Stimulated activated CD8-positive, alpha-beta memory T cell treated with anti-CD3 and anti-CD28 coated beads, Interleukin-15, amount 100 ng/mL, for 4 hours (primary cell): ENCODE measurements around the gene STX5.
"Not testable (repeated sequence)": the region's sequence is repeated elsewhere in the genome, so short reads cannot be mapped to it uniquely, and the experiment has no call there.

Experiments used
- DNase-seq, 2 donors: peaks; one replicate each; pipeline ENCODE4 v3.0.0-alpha.2; 2020; ENCODE audit warnings: low read depth in 2 of 2

STX5 gene

DNA sequence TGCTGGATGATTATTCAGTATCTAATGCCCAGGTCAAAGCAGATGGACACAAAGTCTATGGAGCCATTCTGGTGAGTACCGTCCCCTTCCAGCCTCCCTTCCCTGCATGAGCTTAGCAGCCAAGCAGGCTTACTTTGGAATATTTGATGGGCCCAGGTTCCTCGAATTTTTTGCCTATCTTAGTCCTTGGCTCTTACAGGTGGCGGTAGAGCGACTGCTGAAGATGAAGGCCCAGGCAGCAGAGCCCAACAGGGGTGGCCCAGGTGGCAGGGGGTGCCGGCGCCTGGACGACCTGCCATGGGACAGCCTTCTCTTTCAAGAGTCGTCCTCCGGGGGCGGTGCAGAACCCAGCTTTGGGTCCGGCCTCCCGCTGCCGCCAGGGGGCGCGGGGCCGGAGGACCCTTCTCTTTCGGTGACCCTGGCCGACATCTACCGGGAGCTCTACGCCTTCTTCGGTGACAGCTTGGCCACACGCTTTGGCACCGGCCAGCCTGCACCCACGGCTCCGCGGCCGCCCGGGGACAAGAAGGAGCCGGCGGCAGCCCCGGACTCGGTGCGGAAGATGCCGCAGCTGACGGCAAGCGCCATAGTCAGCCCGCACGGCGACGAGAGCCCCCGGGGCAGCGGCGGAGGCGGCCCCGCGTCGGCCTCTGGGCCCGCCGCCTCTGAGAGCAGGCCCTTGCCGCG, 45.4 kb downstream of the STX5 start:
- peak; percentile 68 to 70 for DNase-seq

DNA sequence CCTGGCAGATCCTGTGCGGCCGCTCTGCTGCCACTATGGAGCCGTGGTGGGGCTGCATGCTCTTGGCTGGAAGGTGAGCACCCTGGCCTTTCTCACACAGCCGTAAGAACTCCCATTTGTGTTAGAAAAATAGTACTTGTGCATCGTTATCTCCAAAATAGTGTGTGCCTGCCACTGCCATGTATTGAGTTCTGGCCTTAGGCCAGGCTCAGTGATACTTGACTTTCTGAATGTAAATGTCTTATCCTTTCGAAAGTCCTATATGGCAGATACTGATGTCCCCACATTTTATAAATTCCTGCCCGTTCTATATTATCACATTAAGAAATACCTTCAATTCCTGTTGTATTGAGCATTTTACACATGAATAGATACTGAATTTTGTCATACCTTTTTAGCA, 49.1 kb downstream of the STX5 start:
- no peak for DNase-seq

GRCh38 chr11:62778441-62778840, 53.4 kb downstream of the STX5 start:
- no peak for DNase-seq

DNA sequence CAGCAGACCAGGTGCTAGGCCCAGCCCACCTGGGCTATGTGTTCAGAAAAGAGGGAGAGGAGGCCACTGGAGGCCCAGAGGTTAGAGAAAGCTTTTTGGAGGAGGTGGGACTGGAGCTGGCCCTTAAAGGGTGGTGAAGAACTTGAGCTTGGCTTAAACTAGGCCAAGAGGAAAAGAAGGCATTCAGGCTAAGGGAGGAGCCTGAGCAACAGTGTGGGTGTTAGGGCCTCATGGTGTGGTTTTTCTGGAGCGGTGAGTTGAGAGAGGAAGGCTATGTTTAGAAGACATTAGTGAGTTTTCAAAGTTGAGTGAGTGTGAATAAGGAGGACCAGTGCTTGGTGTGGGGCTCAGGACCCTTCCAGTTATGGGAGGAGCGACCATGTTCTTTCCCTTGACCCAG, 54.5 kb downstream of the STX5 start:
- DNase-seq, result no peak

- no peak for DNase-seq
These were observed 56.2 kb downstream of the STX5 start for GRCh38 chr11:62775646-62776045.

DNA sequence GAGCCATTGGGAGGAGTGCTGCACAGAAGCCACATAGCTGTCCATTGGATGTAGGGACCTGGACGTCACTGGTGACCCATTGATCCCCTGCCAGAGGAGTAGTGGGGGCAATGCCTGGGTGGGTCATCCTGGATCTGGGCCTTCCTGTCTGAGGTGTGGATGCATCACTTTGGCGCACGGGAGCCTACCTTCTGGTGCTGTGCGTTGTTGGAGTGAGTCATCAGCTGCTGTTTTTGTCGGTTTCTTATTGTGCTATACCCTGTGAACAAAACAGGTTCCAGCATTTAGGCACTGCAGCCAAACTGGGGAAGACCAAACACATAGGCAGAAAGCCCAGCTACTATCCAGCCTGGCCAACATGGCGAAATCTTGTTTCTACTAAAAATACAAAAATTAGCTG, 57.4 kb downstream of the STX5 start:
- no peak for DNase-seq

DNA sequence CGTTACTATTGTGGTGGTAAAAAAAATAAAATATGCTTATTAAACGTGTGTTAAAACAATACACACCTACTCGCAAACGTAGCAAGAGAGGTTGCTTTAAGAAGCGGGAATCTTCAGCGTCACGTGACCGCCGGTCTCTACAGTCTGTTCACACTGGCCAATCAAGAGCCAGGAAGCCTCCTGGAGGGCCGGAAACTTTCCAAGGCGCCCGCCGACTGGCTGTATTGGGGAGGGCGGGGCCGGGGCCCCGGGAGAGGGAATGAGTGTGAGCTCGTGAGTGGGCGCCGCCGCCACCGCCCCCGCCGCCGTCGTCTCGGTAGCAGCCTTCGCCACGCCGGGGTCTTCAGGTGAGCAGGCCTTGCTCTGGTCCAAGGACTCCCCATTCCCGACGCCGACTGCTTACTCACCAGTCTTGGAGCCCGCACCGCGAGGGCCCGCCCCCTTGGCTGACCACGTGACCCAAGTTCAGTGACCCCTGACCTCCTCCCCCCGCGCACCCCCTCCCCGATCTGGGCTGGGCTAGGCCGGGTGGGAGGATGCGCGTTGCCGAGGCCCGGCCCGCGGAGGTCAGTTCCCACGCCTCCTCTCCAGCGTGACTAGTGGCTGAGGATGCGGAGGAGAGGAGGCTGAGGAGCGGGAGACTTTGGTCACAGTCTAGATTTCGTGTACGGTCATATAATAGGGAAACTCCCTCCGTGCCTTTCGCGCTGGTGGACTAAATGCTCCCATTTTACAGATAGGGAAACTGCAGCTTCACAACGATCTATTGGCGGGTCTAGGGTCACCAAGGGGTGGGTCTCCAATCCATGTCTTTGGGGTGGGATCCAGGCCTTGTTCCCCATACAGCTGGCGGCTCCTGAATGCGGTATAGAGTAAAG, 60.5 kb downstream of the STX5 start, which contains the start of gene TAF6L:
TSS of gene TAF6L (plus strand) at position 253 of the 878 bp plus-strand sequence. CDS start 4,388 bp downstream, outside the sequence.
- peak; percentile 84 to 85 for DNase-seq

- no peak for DNase-seq
These were observed 61.1 kb downstream of the STX5 start for GRCh38 chr11:62770778-62771143.

DNA sequence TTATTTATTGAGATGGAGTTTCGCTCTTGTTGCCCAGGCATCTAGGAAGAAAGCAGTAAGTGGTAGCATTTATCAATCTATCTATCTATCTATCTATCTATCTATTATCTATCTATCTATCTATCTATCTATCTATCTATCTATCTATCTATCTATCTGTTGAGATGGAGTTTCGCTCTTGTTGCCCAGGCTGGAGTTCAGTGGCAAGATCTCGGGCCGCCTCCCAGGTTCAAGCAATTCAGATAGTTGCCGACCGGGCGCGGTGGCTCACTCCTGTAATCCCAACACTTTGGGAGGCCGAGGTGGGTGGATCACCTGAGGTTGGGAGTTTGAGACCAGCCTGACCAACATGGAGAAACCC, 71.0 kb downstream of the STX5 start:
- not testable (repeated sequence) for DNase-seq

DNA sequence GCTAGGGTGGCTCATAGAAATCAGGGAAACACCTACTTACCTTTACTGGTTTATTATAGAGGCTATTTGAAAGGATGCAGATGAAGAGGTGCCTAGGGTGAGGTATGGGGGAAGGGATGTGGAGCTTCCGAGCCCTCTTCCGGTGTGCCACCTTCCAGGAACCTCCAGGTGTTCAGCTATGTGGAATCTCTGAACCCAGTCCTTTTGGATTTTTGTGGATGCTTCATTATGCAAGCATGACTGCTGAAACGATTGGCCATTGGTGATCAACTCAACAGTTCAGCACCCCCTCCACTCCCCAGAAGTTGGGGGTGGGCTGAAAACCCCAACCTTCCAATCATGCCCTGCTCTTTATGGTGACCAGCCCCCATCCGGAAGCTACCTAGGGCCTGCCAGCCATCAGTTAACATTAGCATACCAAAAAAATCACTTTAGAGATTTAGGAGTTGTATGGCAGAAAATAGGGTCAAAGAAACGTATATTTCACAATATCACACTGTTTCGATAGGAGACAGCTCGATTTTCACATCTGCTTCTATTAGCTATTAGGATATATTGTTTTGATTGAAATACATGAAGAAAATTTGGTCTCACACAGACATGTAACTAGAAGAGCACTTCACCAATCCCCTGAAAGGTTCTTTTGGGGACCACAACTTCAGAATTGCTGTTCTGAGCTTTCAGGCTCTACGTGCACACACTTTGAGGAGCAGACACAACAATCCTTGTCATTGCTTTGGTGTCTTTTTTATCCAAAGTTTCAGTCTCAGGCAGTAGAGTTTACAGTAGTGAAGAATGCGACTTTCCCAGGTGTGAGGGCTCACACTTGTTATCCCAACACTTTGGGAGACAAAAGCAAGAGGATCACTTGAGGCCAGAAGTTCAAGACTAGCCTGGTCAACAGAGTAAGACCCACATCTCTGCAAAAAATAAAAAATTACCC, 73.7 kb downstream of the STX5 start:
- no peak for DNase-seq
